WTC11 (cell line): ENCODE measurements around the gene NPEPPS. TPM values are rescaled to one million over a fixed set of nuclear protein-coding genes. Genes with fewer than 3 reads are reported as not detected.
A peak's percentile ranks its signal among the peaks of the same experiment; 100 is the strongest.
"Not testable (repeated sequence)": the region's sequence is repeated elsewhere in the genome, so short reads cannot be mapped to it uniquely, and the experiment has no call there.

Source experiments
- ATAC-seq: fragments of 200-7000 bp; cut with Tn5 transposase; 2 replicates; pipeline ENCODE4 v1.10.0; 2021; ENCODE audit warnings: mild to moderate bottlenecking, moderate library complexity
- CTCF ChIA-PET: fragments of 300-600 bp; sonication (Branson Sonifier 250); formaldehyde crosslinking; loops from one replicate; lab custom pipeline; 2021; ENCODE audit warnings: antibody characterized with exemption; lab: Charles Lee
- POLR2A ChIA-PET: fragments of 350-600 bp; sonication (Branson Sonifier 250); formaldehyde crosslinking; loops from one replicate; lab custom pipeline; 2021; ENCODE audit warnings: antibody characterized with exemption; lab: Charles Lee
- DNase-seq: peaks from one replicate; pipeline ENCODE4 v3.0.0; 2021; ENCODE audit warnings: low spot score
- H3K27ac Mint-ChIP-seq: 2 replicates; pipeline ENCODE4 v1.8.0; 2021; ENCODE audit warnings: mixed read lengths
- H3K27me3 Mint-ChIP-seq: 2 replicates; pipeline ENCODE4 v1.8.0; 2021; ENCODE audit warnings: low read depth, mild to moderate bottlenecking, moderate library complexity, mixed read lengths
- H3K36me3 Mint-ChIP-seq: 2 replicates; pipeline ENCODE4 v1.8.0; 2021; ENCODE audit warnings: mixed read lengths
- H3K4me1 Mint-ChIP-seq: 2 replicates; pipeline ENCODE4 v1.8.0; 2022; ENCODE audit warnings: mixed read lengths
- H3K4me3 Mint-ChIP-seq: 2 replicates; pipeline ENCODE4 v1.8.0; 2021; ENCODE audit warnings: mild to moderate bottlenecking, moderate library complexity, mixed read lengths
- H3K9me3 Mint-ChIP-seq: 2 replicates; pipeline ENCODE4 v1.8.0; 2021; ENCODE audit warnings: mixed read lengths
- NFE2L1 ChIP-seq: sonication (generic); formaldehyde crosslinking; IDR thresholded peaks from 2 replicates; pipeline ENCODE4 v1.8.1; 2023; ENCODE audit warnings: missing genetic modification reagents
- PRRX2 ChIP-seq: fragments of 250-450 bp; sonication (Bioruptor Pico); IDR thresholded peaks from 2 replicates; pipeline ENCODE4 v1.8.0; 2021; ENCODE audit warnings: mild to moderate bottlenecking
- RORB ChIP-seq: fragments of 250-450 bp; sonication (Bioruptor Pico); IDR thresholded peaks from 2 replicates; pipeline ENCODE4 v1.9.0; 2021; ENCODE audit warnings: mild to moderate bottlenecking
- TEAD4 ChIP-seq: sonication (generic); formaldehyde crosslinking; IDR thresholded peaks from 2 replicates; pipeline ENCODE4 v1.8.0; 2022; ENCODE audit warnings: mild to moderate bottlenecking, missing genetic modification reagents
- ZNF263 ChIP-seq: sonication (generic); formaldehyde crosslinking; IDR thresholded peaks from 2 replicates; pipeline ENCODE4 v1.8.1; 2022; ENCODE audit warnings: low read depth, mild to moderate bottlenecking, moderate library complexity, missing genetic modification reagents
- total RNA-seq: library from RNA; stranded (reverse); gene quantifications from 3 replicates; pipeline ENCODE4 v1.2.3, GENCODE V29; 2021
- TF ChIP-seq, protein P1 (sequence below): sonication (generic); formaldehyde crosslinking; IDR thresholded peaks from 2 replicates; pipeline ENCODE4 v1.8.0; 2022; ENCODE audit warnings: mild to moderate bottlenecking, missing genetic modification reagents
- TF ChIP-seq, protein P2 (sequence below): sonication (generic); formaldehyde crosslinking; IDR thresholded peaks from 2 replicates; pipeline ENCODE4 v1.8.1; 2023; ENCODE audit warnings: mild to moderate bottlenecking, missing genetic modification reagents
- TF ChIP-seq, protein P3 (sequence below): sonication (generic); formaldehyde crosslinking; IDR thresholded peaks from 2 replicates; pipeline ENCODE4 v1.8.0; 2022; ENCODE audit warnings: missing genetic modification reagents
- TF ChIP-seq, protein P4 (sequence below): sonication (generic); formaldehyde crosslinking; IDR thresholded peaks from 2 replicates; pipeline ENCODE4 v1.8.0; 2022; ENCODE audit warnings: mild to moderate bottlenecking, missing genetic modification reagents

Gene NPEPPS
- total RNA-seq, 1 experiment from 2014 or later = 127 TPM

DNA sequence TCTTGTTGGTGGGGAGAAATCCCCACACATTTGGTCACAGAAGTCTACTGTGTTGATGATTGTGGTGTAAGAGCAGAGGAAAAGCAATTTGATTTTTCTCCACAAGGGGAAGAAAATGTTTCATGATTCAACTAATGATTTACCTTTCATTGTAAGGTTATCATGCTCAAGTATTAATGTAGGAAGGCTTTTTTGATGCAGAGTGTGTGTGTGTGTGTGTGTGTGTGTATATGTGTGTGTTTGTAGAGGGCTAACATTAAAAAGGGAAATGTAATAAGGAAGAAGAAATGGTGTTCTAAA is 31.4 kb downstream of the NPEPPS start:
- POLR2A ChIA-PET, DNase-seq, H3K36me3 Mint-ChIP-seq, ATAC-seq, H3K27me3 Mint-ChIP-seq, H3K4me1 Mint-ChIP-seq, H3K4me3 Mint-ChIP-seq, CTCF ChIA-PET, H3K9me3 Mint-ChIP-seq: not testable (repeated sequence)
- H3K27ac Mint-ChIP-seq = 0 out of 2 replicates have a peak overlapping the region, but pooled peaks have one; percentile 88

DNA sequence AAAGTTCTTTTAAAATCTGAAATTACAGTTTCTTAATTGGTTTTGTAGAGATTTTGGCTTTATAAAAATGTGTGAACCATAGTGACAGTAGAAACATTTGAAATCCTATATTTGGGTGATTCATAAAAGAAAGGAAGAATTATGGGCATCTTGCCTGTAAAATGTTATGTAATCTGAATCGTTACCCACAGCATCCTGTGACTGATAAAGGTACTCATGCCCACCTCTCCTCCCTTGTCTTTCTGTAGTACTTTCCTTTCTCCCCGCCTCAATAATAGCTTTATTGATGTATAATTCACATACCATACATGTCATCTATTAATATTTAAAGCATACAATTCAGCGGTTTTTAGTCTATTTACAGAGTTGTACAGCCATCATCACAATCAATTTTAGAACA is 36.4 kb downstream of the NPEPPS start:
- H3K4me1 Mint-ChIP-seq, H3K27ac Mint-ChIP-seq, H3K27me3 Mint-ChIP-seq, CTCF ChIA-PET, H3K4me3 Mint-ChIP-seq, POLR2A ChIA-PET, H3K9me3 Mint-ChIP-seq, ATAC-seq, DNase-seq: not testable (repeated sequence)
- peaks cover 22% of the 10 kb centered on the region for H3K36me3 Mint-ChIP-seq

DNA sequence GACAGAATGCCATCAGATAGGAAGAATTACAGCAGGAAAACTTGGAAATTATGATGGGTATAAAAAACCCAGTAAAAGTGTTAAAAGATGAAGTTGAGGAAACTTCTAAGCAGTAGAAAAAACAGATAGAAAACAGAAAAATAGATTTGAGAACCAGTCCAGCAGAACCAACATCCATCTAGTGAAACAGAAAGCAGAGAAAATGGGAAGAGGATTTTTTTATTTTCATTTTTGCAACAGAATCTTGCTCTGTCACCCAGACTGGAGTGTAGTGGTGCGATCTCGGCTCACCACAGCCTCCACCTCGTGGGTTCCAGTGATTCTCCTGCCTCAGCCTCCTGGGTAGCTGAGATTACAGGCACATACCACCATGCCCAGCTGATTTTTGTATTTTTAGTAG is 41.7 kb downstream of the NPEPPS start:
- Mint-ChIP-seq H3K27ac (0 out of 2 replicates have a peak overlapping the region, but pooled peaks have one; percentile 22), H3K36me3 (peaks cover 17% of the 10 kb centered on the region)
- H3K4me1 Mint-ChIP-seq, H3K9me3 Mint-ChIP-seq, POLR2A ChIA-PET, ATAC-seq, DNase-seq, H3K4me3 Mint-ChIP-seq, CTCF ChIA-PET, H3K27me3 Mint-ChIP-seq: not testable (repeated sequence)

DNA sequence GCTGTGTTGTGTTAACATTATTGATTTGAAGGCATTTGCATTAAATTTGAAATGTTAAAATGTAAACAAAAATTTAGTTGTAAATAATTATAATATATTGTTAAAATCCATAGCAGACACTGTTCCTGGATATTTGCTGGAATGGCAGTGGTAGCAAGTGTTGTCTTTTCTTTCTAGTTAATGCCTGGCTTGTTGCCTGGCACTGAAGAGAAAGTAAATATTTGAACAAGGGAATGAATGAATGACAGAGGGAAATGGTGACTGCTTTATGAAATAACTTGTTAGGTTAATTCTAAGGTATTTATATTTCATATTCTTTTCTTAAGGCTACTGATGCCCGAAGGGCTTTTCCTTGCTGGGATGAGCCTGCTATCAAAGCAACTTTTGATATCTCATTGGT is 51.5 kb downstream of the NPEPPS start:
- H3K27me3 Mint-ChIP-seq, CTCF ChIA-PET, H3K4me3 Mint-ChIP-seq, H3K4me1 Mint-ChIP-seq, DNase-seq, H3K27ac Mint-ChIP-seq, ATAC-seq, H3K9me3 Mint-ChIP-seq, POLR2A ChIA-PET: not testable (repeated sequence)
- H3K36me3 Mint-ChIP-seq = peaks cover 15% of the 10 kb centered on the region

DNA sequence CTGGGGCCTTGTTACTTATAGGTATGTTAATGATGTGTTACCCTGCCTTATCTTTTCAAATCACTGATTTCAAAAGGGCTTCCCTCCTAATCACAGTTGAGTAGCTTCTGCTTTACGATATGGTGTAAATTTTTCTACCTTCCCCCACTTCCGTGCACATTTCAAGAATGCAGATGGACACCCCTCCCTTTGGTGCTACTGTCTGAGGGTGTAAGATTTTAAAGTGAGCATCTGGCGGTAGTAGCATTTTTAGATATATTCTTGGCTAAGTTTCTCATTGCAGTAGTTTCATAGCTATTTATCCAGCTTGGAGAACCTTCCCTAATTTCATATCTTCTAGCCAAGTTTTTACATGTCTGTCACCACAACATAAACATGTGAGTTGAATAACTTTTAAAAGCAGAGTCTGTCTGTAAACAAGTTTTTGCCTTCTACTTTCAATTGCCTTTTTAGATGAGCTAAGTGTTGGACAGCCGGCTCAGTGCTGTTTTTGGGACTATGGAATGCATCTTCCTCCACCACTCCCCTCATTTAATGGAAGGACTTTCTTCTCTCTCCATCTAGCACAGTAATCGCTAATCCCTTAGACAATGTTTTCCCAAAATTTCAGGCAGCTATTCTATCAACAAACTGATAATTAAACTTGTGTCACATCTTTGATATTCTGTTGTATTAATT is 55.6 kb downstream of the NPEPPS start:
- CTCF ChIA-PET, H3K4me3 Mint-ChIP-seq, H3K4me1 Mint-ChIP-seq, POLR2A ChIA-PET, DNase-seq, ATAC-seq, H3K27me3 Mint-ChIP-seq, H3K27ac Mint-ChIP-seq, H3K9me3 Mint-ChIP-seq: not testable (repeated sequence)
- H3K36me3 Mint-ChIP-seq = peaks cover 28% of the 10 kb centered on the region

DNA sequence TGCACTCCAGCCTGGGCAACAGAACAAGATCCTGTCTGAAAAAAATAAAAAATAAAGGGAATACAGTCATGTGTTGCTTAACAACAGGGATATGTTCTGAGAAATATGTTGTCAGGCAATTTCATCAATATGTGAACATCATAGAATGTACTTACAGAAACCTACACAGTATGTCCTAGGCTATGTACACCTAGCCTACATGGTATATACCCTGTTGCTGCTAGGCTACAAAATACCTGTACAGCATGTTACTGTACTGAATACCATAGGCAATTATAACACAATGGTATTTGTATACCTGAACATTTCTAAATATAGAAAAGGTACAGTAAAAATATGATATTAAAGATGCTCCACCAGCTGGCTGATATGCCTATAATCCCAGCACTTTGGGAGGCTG is 62.6 kb downstream of the NPEPPS start:
- H3K4me1 Mint-ChIP-seq, ATAC-seq, POLR2A ChIA-PET, H3K4me3 Mint-ChIP-seq, H3K27me3 Mint-ChIP-seq, DNase-seq, H3K27ac Mint-ChIP-seq, H3K9me3 Mint-ChIP-seq, CTCF ChIA-PET: not testable (repeated sequence)
- H3K36me3 Mint-ChIP-seq = peaks cover 35% of the 10 kb centered on the region

DNA sequence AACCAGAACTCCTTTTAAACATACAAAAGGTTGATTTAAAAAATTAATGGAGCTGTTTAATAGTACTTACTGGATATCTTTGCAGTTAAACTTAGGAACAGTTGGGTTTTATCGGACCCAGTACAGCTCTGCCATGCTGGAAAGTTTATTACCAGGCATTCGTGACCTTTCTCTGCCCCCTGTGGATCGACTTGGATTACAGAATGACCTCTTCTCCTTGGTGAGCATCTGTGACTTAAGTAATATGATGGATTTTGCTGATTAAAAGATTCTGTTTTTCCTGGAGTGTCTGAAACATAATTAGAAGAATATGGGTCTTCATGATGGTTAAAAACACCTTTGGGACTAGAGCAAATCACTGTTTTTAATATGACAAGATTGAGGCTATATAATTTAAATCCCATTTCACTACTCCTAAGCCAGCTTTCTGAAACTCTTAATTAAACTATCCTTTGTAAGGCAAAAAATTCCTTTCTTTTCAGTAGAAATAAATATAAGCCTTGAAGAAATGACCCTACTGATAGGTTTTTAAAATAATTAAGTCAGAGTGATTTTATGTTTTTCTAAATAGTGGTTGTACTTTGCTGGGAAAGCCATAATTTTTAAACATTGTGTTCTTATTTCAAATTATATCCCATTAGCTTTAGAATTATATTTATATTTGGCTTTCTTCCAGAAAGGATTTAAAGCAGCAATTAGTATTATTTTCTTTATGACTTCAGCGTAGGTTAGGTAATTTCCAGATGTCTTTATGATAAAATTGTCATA is 73.1 kb downstream of the NPEPPS start:
- ATAC-seq = no peak
- H3K27me3 Mint-ChIP-seq = no peaks in the 10 kb centered on the region
- no peaks in the 10 kb centered on the region for H3K9me3 Mint-ChIP-seq
- ChIA-PET POLR2A (interaction anchor here (0.6 kb wide), 1 partner anchor 109 kb away, joined by 8 read pairs; no protein-coding TSS in a partner anchor), CTCF (interaction anchor here (1.0 to 1.6 kb wide), 2 partner anchors 12 to 103 kb away, joined by 5 read pairs; no protein-coding TSS in a partner anchor)
- no peaks in the 10 kb centered on the region for H3K4me1 Mint-ChIP-seq
- no peak overlapping the region for H3K27ac Mint-ChIP-seq
- peaks cover 50% of the 10 kb centered on the region for H3K36me3 Mint-ChIP-seq
- DNase-seq = no peak
- no peak overlapping the region for H3K4me3 Mint-ChIP-seq
- TF ChIP-seq TEAD4 (CRISPR knock-in tag) (no peak), NFE2L1 (CRISPR knock-in tag) (no peak), PRRX2 (CRISPR knock-in tag) (no peak), RORB (CRISPR knock-in tag) (no peak), ZNF263 (CRISPR knock-in tag) (no peak)
- TF ChIP-seq, protein P1, sequence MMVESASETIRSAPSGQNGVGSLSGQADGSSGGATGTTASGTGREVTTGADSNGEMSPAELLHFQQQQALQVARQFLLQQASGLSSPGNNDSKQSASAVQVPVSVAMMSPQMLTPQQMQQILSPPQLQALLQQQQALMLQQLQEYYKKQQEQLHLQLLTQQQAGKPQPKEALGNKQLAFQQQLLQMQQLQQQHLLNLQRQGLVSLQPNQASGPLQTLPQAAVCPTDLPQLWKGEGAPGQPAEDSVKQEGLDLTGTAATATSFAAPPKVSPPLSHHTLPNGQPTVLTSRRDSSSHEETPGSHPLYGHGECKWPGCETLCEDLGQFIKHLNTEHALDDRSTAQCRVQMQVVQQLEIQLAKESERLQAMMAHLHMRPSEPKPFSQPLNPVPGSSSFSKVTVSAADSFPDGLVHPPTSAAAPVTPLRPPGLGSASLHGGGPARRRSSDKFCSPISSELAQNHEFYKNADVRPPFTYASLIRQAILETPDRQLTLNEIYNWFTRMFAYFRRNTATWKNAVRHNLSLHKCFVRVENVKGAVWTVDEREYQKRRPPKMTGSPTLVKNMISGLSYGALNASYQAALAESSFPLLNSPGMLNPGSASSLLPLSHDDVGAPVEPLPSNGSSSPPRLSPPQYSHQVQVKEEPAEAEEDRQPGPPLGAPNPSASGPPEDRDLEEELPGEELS (CRISPR knock-in tag) = no peak
- TF ChIP-seq, protein P2, sequence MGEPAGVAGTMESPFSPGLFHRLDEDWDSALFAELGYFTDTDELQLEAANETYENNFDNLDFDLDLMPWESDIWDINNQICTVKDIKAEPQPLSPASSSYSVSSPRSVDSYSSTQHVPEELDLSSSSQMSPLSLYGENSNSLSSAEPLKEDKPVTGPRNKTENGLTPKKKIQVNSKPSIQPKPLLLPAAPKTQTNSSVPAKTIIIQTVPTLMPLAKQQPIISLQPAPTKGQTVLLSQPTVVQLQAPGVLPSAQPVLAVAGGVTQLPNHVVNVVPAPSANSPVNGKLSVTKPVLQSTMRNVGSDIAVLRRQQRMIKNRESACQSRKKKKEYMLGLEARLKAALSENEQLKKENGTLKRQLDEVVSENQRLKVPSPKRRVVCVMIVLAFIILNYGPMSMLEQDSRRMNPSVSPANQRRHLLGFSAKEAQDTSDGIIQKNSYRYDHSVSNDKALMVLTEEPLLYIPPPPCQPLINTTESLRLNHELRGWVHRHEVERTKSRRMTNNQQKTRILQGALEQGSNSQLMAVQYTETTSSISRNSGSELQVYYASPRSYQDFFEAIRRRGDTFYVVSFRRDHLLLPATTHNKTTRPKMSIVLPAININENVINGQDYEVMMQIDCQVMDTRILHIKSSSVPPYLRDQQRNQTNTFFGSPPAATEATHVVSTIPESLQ (CRISPR knock-in tag) = no peak
- TF ChIP-seq, protein P3, sequence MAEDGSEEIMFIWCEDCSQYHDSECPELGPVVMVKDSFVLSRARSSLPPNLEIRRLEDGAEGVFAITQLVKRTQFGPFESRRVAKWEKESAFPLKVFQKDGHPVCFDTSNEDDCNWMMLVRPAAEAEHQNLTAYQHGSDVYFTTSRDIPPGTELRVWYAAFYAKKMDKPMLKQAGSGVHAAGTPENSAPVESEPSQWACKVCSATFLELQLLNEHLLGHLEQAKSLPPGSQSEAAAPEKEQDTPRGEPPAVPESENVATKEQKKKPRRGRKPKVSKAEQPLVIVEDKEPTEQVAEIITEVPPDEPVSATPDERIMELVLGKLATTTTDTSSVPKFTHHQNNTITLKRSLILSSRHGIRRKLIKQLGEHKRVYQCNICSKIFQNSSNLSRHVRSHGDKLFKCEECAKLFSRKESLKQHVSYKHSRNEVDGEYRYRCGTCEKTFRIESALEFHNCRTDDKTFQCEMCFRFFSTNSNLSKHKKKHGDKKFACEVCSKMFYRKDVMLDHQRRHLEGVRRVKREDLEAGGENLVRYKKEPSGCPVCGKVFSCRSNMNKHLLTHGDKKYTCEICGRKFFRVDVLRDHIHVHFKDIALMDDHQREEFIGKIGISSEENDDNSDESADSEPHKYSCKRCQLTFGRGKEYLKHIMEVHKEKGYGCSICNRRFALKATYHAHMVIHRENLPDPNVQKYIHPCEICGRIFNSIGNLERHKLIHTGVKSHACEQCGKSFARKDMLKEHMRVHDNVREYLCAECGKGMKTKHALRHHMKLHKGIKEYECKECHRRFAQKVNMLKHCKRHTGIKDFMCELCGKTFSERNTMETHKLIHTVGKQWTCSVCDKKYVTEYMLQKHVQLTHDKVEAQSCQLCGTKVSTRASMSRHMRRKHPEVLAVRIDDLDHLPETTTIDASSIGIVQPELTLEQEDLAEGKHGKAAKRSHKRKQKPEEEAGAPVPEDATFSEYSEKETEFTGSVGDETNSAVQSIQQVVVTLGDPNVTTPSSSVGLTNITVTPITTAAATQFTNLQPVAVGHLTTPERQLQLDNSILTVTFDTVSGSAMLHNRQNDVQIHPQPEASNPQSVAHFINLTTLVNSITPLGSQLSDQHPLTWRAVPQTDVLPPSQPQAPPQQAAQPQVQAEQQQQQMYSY (CRISPR knock-in tag) = no peak
- TF ChIP-seq, protein P4, sequence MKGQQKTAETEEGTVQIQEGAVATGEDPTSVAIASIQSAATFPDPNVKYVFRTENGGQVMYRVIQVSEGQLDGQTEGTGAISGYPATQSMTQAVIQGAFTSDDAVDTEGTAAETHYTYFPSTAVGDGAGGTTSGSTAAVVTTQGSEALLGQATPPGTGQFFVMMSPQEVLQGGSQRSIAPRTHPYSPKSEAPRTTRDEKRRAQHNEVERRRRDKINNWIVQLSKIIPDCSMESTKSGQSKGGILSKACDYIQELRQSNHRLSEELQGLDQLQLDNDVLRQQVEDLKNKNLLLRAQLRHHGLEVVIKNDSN (CRISPR knock-in tag) = no peak
